ENCODE results near the gene HOMER1.
"Not testable (repeated sequence)": the region's sequence is repeated elsewhere in the genome, so short reads cannot be mapped to it uniquely, and the experiment has no call there.

The HOMER1 gene

DNA sequence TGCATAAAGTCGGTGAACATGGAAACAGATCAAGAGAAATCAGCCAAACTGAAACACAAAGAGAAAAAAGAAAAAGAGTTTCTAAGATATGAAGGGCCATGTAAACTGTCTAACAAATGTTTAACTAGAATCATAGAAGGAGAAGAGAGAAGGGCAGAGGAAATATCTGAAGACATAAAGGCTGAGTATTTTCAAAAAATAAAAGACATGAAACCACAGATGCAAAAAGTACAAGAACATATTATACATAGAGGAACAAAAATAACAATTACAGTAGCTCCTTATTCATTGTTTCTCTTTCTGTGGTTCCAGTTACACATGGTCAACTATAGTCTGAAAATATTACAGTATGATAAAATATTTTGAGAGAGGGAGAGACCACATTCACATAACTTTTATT, 106.3 kb downstream of the HOMER1 start:
- no peak for DNase-seq

GRCh38 chr5:79401216-79401615, 112.7 kb downstream of the HOMER1 start:
- DNase-seq = no peak

- no peak for DNase-seq
These were observed 114.9 kb downstream of the HOMER1 start for GRCh38 chr5:79399046-79399445.

DNA sequence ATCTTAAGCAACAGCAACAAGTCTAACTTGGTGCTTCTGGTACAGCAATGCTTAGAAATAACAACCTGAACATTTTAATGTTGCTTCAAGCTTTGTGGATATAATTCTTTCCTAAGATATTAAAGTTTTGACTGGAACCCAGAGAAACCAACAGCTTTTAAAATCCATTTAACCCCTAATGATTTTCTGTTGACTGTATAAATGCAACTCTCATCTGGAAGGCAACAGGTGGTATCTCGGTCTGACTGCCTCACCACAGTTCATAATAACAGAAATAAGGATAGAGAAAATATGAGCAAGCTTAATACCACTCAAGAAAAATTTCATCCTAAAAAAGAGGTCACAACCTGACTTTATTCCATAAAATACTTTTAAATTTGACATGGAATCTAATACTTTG, 116.9 kb downstream of the HOMER1 start:
- DNase-seq = no peak

DNA sequence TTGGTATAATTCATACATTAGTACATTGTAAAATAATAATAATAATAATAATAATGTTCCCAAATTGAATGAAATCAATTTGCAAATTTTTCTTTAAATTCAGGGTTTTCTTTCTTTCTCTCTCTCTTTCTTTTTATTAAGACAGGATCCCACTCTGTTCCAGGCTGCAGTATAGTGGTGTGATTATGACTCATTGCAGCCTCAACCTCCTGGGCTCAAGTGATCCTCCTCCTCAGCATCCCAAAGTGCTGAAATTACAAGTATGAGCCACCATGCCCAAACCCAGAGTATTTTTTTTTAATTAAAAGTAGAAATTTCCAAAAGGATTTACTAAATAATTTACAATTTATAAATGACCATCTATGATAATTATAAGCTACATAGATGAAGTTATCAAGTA, 117.7 kb downstream of the HOMER1 start:
- DNase-seq = no peak

- DNase-seq = no peak
These were observed 118.6 kb downstream of the HOMER1 start for GRCh38 chr5:79395296-79395695.

- no peak for DNase-seq
These were observed 121.2 kb downstream of the HOMER1 start for GRCh38 chr5:79392776-79393175.

DNA sequence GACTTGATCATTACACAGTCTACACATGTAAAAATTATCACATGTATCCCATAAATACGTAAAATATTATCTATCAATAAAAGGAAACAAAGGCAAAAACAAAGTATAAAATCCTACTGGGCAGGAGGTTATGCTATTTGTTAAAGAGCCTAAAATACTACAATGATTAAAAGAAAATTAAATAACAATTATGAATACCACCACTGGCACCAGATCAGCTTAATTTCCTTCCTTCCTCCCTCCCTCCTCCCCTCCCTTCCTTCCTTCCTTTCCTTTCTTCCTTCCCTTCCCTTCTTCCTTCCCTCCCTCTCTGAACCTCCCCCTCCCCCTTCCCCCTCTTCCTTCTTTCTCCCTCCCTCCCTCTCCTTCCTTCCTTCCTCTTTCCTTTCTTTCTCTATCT, 127.3 kb downstream of the HOMER1 start:
- DNase-seq = no peak

DNA sequence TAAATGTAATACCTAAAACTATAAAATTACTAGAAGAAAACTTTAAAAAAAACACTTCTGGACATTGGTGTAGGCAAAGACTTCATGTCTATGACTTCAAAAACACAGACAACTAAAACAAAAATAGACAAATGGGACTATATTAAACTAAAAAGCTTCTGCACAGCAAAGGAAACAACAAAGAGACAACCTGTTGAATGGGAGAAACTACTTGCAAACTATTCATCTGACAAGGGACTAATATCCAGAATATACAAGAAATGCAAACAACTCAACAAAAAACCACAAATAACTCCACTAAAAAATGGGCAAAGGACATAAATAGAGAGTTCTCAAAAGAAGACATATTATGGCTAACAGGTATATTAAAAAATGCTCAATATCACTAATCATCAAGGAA, 128.8 kb downstream of the HOMER1 start:
- not testable (repeated sequence) for DNase-seq

DNA sequence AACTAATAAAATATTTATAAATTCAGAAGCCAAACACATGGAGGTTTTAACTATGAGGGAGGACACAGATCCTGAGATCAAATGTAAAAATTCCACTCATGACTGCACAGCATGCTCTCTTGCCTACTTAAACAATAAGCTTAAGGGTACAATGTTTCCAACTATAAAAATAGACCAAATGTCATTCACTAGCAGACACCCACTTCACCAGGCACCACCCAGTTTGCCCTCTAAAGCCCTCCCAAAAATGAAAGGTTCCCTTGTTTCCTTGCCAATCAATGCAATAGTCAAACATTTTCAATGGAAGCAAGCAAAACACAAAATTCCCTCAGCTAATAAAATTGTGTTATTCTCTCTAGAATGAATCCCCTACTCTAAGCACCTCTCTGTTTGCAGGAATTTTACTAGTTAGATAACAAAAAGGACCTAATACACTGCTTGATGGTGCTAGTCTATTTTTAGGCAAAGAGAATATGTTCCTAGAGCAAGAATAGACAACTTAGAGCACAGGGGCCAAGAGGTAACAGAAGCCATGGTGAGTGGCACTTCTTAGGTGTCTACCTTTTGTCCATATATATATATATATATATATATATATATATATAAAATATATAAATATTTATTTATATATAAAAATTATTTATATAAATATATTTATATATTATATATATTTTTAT, 135.3 kb downstream of the HOMER1 start:
- no peak for DNase-seq

DNA sequence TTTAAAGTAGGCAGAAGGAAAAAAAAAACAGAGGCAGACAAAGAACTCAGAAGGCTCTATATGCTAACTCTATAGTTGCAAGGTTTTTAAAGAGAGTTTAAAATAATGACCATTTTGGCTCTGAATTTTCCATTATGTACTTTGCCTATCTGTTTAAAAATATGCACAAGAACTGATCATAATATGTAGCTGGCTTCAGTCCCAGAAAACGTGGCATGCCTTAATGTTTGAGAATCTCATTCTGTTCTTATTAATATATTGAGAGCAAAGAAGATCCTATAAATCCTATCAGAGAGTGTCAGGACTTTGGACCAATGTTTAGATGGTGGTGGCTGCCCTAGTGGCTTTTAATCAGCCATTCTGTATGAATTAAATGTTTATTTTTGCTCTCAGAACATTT, 156.5 kb downstream of the HOMER1 start:
- no peak for DNase-seq

- DNase-seq = no peak
These were observed 164.1 kb downstream of the HOMER1 start for GRCh38 chr5:79349881-79350280.

- DNase-seq = no peak
These were observed 164.9 kb downstream of the HOMER1 start for GRCh38 chr5:79349047-79349446.

GRCh38 chr5:79346420-79346824, 167.5 kb downstream of the HOMER1 start:
- no peak for DNase-seq

GRCh38 chr5:79333852-79334557, 179.9 kb downstream of the HOMER1 start:
- no peak for DNase-seq

DNA sequence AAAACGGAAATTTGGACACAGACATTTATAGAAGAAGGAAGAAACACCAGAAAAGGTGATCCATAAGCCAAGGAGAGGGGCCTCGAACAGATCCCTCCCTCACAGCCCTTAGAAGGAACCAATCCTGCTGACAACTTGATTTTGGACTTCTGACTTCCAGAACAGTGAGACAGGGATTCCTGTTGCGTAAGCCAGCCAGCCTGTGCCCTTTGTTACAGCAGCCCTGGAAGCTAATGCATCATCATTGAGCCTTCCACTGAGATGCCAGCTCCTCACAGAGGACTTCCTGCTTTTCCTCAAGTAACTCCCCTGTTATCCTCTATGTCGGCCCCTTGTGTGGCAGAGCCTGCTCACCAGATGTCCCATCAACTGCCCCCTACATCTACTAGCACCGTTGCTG, 183.9 kb downstream of the HOMER1 start:
- no peak for DNase-seq

- no peak for DNase-seq
These were observed 184.5 kb downstream of the HOMER1 start for GRCh38 chr5:79329453-79329852.
